Uterus (tissue), 4 donors: ENCODE measurements around the gene MITF. TPM values are rescaled to one million over a fixed set of nuclear protein-coding genes. Genes with fewer than 3 reads are reported as not detected.
A peak's percentile ranks its signal among the peaks of the same experiment; 100 is the strongest.

Source experiments
- DNase-seq, 2 donors: peaks; one replicate each; pipeline ENCODE4 v3.0.0-alpha.2; 2019 to 2020
- H3K27ac ChIP-seq, 2 donors: fragments of 200-600 bp; sonication (generic); 1 replicate in 1 of 2; 2 replicates in 1 of 2; pipeline ENCODE4 v1.5.1; 2016 to 2018
- H3K27me3 ChIP-seq, 2 donors: fragments of 200-600 bp; sonication (generic); one replicate each; pipeline ENCODE4 v1.5.1; 2018 to 2019; ENCODE audit warnings: control low read depth in 1 of 2
- H3K36me3 ChIP-seq, 2 donors: fragments of 200-600 bp; sonication (generic); one replicate each; pipeline ENCODE4 v1.5.1; 2019; ENCODE audit warnings: control low read depth in 1 of 2
- H3K4me1 ChIP-seq, 2 donors: fragments of 200-600 bp; sonication (generic); one replicate each; pipeline ENCODE4 v1.5.1; 2018 to 2019; ENCODE audit warnings: control low read depth in 1 of 2
- H3K4me3 ChIP-seq, 2 donors: fragments of 200-600 bp; sonication (generic); 1 replicate in 1 of 2; 2 replicates in 1 of 2; pipeline ENCODE4 v1.5.1; 2018 to 2019; ENCODE audit warnings: mild to moderate bottlenecking in 1 of 2
- H3K9me3 ChIP-seq, 2 donors: fragments of 200-600 bp; sonication (generic); one replicate each; pipeline ENCODE4 v1.5.1; 2019; ENCODE audit warnings: control low read depth in 1 of 2
- CTCF ChIP-seq, 4 experiments: fragments of 200-600 bp in 2 of 4; fragments of 450-650 bp in 2 of 4; sonication (generic) in 2 of 4; IDR thresholded peaks; one replicate each; pipeline ENCODE4 v1.5.1; 2016 to 2019; ENCODE audit warnings: antibody characterized with exemption in 4 of 4, mild to moderate bottlenecking in 2 of 4, moderate library complexity in 1 of 4
- POLR2A ChIP-seq, 2 donors: fragments of 450-650 bp; IDR thresholded peaks; one replicate each; pipeline ENCODE4 v1.6.1; 2016; ENCODE audit warnings: antibody characterized with exemption in 2 of 2, mild to moderate bottlenecking in 1 of 2, moderate library complexity in 1 of 2
- intact Hi-C: fragments of 100-400 bp; cut with DNase I; formaldehyde crosslinking; loops from one replicate; pipeline ENCODE4 v1.15.1; 2023; ENCODE audit warnings: low total_unique reads
- total RNA-seq, 4 donors: library from RNA; depleted of rRNA in 3 of 4; stranded (reverse); fragments of >200 nt in 3 of 4; gene quantifications; one replicate each; pipeline versions ENCODE4 v1.1.0 to v1.2.4, GENCODE V29; 2014 to 2023
- donor health status: DM: yes; HTN: yes; CAD: no.

Gene MITF
- total RNA-seq, 4 donors from 2014 or later, result 18.2 to 66.0 (median 52.6) TPM

- DNase-seq, result no peak
- H3K27ac ChIP-seq, result no peak overlapping the region
- peaks cover 7 to 17% of the 10 kb centered on the region in 2 donors for H3K4me1 ChIP-seq
- no peaks in the 10 kb centered on the region for H3K27me3 ChIP-seq
- intact Hi-C loops, result no loop called here
- TF ChIP-seq POLR2A (IDR thresholded peaks at IDR 0.05) (no peak), CTCF (IDR thresholded peaks at IDR 0.05) (no peak)
- H3K9me3 ChIP-seq, result peaks cover 0 to 5% of the 10 kb centered on the region in 2 donors
- no peak overlapping the region for H3K4me3 ChIP-seq
- no peaks in the 10 kb centered on the region for H3K36me3 ChIP-seq
These were observed 99.6 kb downstream of the MITF start for GRCh38 chr3:69838696-69839515.

GRCh38 chr3:69842351-69842750 is 103.1 kb downstream of the MITF start:
- Histone ChIP-seq H3K36me3 (no peaks in the 10 kb centered on the region), H3K27ac (no peak overlapping the region), H3K27me3 (no peaks in the 10 kb centered on the region), H3K4me1 (peaks cover under 1 to 17% of the 10 kb centered on the region in 2 donors), H3K9me3 (no peaks in the 10 kb centered on the region), H3K4me3 (no peak overlapping the region)
- intact Hi-C loops, result no loop called here
- TF ChIP-seq POLR2A (IDR thresholded peaks at IDR 0.05) (no peak), CTCF (IDR thresholded peaks at IDR 0.05) (no peak)
- DNase-seq, result no peak

- Histone ChIP-seq H3K27ac (no peak overlapping the region), H3K9me3 (no peaks in the 10 kb centered on the region), H3K4me3 (no peak overlapping the region), H3K27me3 (no peaks in the 10 kb centered on the region), H3K4me1 (peaks cover 0 to 14% of the 10 kb centered on the region in 2 donors), H3K36me3 (no peaks in the 10 kb centered on the region)
- intact Hi-C loops, result no loop called here
- peak in 1 of 2 donors; percentile 27 for DNase-seq
- no peak for TF ChIP-seq POLR2A (IDR thresholded peaks at IDR 0.05)
- TF ChIP-seq CTCF (IDR thresholded peaks at IDR 0.05), result no peak
These were observed 103.5 kb downstream of the MITF start for GRCh38 chr3:69842789-69843188.

GRCh38 chr3:69844706-69845105 is 105.4 kb downstream of the MITF start:
- Histone ChIP-seq H3K27me3 (no peaks in the 10 kb centered on the region), H3K36me3 (no peaks in the 10 kb centered on the region), H3K4me1 (peaks cover 0 to 5% of the 10 kb centered on the region in 2 donors), H3K27ac (no peak overlapping the region), H3K4me3 (no peak overlapping the region), H3K9me3 (no peaks in the 10 kb centered on the region)
- DNase-seq, result no peak
- TF ChIP-seq CTCF (IDR thresholded peaks at IDR 0.05) (no peak), POLR2A (IDR thresholded peaks at IDR 0.05) (no peak)
- intact Hi-C loops, result no loop called here

- Histone ChIP-seq H3K9me3 (no peaks in the 10 kb centered on the region), H3K4me3 (no peak overlapping the region), H3K36me3 (no peaks in the 10 kb centered on the region), H3K4me1 (no peaks in the 10 kb centered on the region), H3K27me3 (no peaks in the 10 kb centered on the region), H3K27ac (no peak overlapping the region)
- no peak for DNase-seq
- no peak for TF ChIP-seq CTCF (IDR thresholded peaks at IDR 0.05)
- no peak for TF ChIP-seq POLR2A (IDR thresholded peaks at IDR 0.05)
- intact Hi-C loops, result no loop called here
These were observed 108.0 kb downstream of the MITF start for GRCh38 chr3:69847303-69847702.
